ENCODE results near the gene PAPPA.

PAPPA gene

GRCh38 chr9:116391306-116391900 lies 237.8 kb downstream of the PAPPA start:
- no peak for DNase-seq

DNA sequence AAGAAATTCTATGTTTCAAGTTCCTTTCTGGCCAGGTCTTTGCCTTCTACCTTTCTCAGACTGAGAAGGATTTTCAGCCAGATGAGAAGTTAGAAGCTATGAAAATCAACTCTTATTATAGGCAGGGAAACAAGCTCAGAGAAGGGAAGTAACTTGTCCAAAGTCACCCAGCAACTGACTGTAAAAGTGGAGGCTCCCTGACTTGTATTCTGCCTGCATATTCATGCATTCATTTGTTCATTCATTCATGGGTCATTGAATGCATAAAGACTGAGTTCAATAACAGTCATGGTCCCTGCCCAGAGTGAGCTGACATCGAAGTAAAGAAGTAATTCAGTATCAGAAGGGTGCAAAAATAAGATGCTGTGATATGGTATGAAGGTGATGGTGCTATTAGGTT lies 239.6 kb downstream of the PAPPA start:
- no peak for DNase-seq

GRCh38 chr9:116394070-116394469 lies 240.5 kb downstream of the PAPPA start:
- no peak for DNase-seq

- DNase-seq: no peak
Observed at GRCh38 chr9:116394894-116395698, 241.5 kb downstream of the PAPPA start.

DNA sequence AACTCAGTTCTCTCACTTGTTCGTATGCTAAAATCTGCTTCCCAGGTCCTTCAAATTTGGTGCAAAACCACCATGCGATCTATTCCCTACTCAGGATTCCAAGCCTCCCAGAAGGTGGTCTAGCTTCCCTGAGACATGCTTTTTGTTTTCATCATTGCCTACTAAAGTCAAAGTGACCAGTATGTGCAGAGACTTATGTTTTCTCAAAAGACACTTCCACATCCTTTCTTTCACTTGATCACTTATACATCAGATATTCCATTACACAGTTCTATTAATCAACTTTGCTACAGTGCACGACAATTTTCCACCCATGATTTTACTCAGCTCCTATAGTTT lies 242.1 kb downstream of the PAPPA start:
- no peak for DNase-seq

DNA sequence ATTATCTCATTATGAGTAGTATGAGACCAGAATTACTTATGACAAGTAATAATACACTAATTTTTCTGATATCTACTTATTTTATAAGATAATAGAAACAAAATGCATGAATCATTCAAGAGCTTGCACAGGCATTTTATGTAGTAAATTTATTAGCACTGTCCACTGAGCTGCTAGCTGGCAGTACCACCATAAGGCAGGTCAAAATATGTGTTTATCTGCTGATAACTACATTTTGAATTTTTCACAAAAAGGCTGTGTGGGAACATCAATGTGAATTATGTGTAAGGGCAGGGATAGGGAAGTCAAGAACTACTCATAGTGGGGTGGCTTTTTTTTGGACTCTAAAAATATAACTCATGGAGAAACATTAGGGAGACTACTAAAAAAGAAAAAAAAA lies 249.6 kb downstream of the PAPPA start:
- DNase-seq: no peak

- no peak for DNase-seq
Observed at GRCh38 chr9:116404228-116404627, 250.6 kb downstream of the PAPPA start.

- no peak for DNase-seq
Observed at GRCh38 chr9:116405321-116405720, 251.7 kb downstream of the PAPPA start.

DNA sequence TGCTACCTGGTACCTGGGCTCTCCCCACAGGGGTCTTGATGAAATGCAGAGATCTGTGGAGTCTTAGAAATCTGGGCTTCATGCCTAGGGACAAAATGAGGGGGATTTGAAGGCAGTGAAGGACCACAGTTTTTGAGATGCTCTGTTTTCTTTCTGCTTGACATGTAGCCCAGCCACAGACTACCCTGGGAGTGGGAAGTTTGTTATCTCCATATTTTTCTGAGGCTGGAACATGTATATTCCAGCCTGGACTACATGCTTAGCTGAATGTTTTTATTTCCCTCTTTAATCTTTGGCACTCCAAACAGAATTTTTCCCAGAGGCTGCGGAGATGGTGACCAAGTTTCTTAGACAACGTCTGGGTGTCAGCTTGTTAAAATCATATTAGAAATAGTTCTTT lies 252.9 kb downstream of the PAPPA start:
- no peak for DNase-seq

DNA sequence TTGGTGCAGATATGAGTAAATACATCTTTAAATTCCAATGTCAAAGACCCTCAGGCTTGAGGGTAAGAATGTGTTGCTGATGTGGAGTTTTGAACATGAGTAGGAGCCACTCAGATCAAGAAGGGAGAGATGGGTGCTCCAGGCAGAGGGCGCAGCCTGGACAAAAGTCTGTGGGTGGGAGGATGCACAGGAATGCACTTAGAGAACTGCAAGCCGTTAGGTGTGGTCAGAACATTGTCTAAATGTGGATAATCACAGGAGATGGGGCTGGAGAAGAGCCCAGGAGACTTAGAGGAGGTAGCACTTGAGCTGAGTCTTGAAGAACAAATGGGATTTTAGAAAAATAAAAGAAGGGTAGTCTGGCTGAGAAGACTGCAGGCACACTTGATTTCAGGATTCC lies 255.5 kb downstream of the PAPPA start:
- DNase-seq: no peak

- DNase-seq: no peak
Observed at GRCh38 chr9:116409638-116410037, 256.0 kb downstream of the PAPPA start.

DNA sequence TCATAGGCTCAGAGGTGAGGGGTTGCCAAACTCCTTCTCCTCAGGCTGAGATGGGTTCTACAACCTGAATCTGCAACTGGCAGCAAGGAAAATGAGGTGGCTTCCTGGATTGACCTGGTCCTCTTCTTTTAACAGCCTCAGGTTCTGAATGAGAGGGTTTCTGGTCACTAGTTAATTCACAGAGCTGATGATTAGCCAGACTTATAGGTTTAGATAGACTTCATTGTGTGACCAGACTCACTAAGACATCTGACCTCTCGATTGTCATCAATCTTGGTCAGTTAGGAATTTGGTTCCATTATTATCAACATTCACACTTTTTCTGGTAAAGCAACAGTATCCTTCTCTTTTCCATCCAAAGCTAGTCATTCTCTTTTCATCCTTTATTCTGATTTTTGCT lies 257.9 kb downstream of the PAPPA start:
- DNase-seq: no peak

DNA sequence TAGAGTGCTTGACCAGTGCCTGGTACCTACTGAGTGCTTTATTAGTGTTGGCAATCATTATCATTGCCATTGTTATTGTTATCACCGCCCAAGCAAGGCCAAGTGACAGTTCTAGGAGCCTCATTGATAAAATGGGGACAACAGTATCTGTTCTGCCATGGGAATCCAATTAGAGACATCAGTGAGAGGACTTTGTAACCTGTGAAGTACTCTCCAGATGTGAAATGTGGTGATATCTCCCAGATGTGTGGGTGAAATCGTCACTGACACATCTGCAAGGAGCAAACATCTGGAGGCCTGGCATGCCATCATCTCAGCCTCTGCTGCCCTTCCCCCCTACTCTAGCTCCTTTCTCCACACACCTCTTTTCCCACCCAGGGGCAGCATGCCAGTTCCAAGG lies 260.8 kb downstream of the PAPPA start:
- no peak for DNase-seq

- DNase-seq: no peak
Observed at GRCh38 chr9:116416421-116416820, 262.8 kb downstream of the PAPPA start.

- no peak for DNase-seq
Observed at GRCh38 chr9:116417464-116417863, 263.9 kb downstream of the PAPPA start.

- no peak for DNase-seq
Observed at GRCh38 chr9:116419181-116419580, 265.6 kb downstream of the PAPPA start.

- DNase-seq: no peak
Observed at GRCh38 chr9:116420993-116421538, 267.5 kb downstream of the PAPPA start.

GRCh38 chr9:116422119-116422979 lies 268.8 kb downstream of the PAPPA start:
- no peak for DNase-seq

- DNase-seq: no peak
Observed at GRCh38 chr9:116423149-116423548, 269.6 kb downstream of the PAPPA start.

DNA sequence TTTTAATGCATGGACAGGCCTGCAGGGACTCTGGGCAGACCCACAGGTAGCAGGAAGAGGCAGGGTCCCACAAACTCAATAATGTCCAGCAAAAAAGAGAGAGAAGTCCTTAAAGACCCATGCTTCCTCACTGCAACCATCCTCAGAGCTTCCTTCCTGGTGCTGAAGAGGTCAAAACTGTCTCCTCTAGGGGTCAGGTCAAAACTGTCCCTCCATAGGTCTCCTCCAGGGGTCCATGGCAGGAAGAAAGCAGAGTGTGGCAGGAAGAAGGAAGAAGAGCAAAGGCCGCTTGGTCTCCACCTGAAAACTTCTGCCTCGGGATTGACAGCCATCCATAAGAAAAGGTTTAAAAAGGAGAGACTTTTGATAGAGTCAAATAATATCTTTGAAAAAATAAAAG lies 271.7 kb downstream of the PAPPA start:
- no peak for DNase-seq

- no peak for DNase-seq
Observed at GRCh38 chr9:116430849-116431248, 277.3 kb downstream of the PAPPA start.

- DNase-seq: no peak
Observed at GRCh38 chr9:116432051-116432450, 278.5 kb downstream of the PAPPA start.

DNA sequence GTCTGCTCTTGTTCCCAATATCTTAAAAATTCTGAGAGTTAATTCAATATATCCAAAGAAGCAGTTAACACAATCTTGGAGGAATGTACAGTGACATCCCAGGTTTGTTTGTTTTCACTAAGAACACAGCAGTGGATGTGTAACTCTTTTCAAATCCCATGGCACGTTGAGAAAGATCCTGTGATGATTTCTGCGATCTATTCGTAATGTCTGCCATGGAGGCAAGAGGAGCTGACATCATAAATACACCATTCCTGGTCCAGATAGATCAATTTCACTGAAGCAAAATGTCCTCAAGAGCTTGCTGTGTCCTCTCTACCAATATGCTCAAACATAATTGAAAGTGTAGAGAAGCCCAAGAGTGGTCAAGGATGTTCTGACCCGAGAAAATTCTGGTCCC lies 280.7 kb downstream of the PAPPA start:
- no peak for DNase-seq

- no peak for DNase-seq
Observed at GRCh38 chr9:116435706-116436105, 282.1 kb downstream of the PAPPA start.
